ENCODE data around the gene POLL.
"Not testable (repeated sequence)": the region's sequence is repeated elsewhere in the genome, so short reads cannot be mapped to it uniquely, and the experiment has no call there.

The POLL gene

GRCh38 chr10:101587725-101588653, at the start of gene POLL, which contains the start of gene DPCD:
POLL (minus strand) TSS chr10:101588257; CDS start chr10:101587360, 897 bp downstream.
DPCD (plus strand) TSS chr10:101588321; CDS start chr10:101588337, 16 bp downstream.
- peak; percentile 88 for DNase-seq (ENCODE audit: low read depth)

- not testable (repeated sequence) for DNase-seq (ENCODE audit: low read depth)
Observed at GRCh38 chr10:101633510-101633909, 45.5 kb upstream of the POLL start.

DNA sequence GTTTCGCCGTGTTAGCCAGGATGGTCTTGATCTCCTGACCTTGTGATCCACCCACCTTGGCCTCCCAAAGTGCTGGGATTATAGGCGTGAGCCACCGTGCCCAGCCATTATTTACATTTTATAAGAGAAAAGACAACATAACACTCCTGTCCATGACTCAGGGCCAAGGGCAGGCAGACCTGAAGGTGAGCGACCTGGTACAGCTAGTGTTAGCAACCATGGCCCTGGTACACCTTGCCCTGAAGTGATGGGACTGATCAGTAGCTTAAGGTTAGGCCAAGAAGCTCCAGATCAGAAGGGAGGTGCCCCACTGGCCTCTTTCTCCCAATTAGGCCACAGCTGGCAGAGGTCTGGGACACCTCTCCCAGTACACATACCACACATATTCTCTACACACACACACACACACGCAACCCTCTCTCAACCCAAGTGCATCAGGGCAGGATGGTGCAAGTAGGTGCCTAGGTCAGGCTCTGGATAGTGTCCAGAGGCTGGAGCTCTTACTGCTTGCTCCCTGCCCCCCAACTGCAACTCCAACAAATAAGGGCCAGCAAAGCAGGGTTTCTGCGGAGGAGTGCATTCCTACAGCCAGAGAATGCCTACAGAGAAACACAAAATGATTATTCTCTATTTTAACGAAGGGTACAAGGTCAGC, 43.9 kb upstream of the POLL start:
- no peak for DNase-seq (ENCODE audit: low read depth)

GRCh38 chr10:101630633-101630920, 42.5 kb upstream of the POLL start:
- no peak for DNase-seq (ENCODE audit: low read depth)

DNA sequence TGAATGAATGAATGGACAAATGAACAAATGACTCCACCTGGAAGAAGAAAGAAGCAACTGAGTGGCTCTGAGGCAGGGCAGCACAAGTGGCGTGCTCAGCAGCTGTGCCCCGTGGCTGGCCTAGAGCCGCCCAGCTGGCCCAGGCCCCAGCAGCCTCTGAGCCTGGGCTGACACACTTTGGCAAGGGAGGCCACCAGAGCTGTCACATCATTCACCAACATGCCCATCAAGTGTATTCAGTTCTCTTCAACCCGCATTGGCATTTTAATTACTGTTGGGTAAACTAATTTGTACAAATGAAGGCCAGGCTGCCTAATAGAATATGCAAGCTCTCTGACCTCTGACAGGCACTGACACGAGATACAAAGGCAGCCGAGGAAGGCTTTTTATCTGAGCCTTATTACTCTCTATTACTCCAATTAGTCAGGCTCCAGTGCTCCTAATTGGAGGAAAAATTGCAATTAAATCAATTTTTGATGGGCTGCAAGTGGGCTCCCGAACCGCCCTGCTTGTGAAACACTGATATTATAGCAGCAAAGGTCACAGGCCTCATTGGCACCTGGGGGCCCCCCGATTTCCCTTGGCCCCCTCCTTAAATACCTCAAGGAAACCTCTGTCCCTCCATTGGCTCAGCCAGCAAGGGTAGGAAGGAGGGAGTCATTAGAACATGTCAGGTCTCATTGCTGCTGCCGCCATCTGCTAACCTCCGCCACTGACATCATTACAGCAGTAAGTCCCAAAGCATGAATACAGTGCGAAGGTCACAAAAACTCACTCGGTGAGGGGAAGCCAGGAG, 42.0 kb upstream of the POLL start:
- DNase-seq (ENCODE audit: low read depth), result no peak

DNA sequence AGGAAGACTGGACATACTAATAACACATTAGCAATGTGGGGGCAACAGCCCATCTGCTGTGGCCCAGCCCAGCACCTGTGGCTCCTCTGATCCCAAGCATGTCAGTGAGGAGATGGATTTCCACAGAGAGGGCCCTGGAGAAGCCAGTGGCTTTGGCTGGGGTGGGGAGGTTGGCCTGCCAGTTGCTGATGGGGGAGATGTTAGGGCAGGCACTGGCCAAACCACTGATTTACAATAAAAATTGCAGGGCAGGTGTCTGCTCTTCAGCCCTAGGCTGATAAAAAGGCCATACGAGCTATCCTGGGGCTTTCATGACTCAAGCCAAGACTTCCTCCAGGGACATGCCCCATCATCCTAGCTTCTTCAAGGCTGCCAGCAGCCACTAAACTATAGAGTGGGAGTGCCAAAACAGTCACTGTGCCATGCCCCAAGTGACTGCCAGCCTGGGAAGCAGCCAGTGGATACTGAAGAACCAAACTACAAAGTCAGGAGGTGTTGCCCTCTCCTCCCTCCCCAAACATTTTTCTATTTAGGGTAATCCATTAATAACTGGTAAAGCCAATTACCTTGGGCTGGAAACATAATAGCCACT, 37.9 kb upstream of the POLL start:
- no peak for DNase-seq (ENCODE audit: low read depth)

- DNase-seq (ENCODE audit: low read depth), result no peak
Observed at GRCh38 chr10:101624526-101625102, 36.6 kb upstream of the POLL start.

DNA sequence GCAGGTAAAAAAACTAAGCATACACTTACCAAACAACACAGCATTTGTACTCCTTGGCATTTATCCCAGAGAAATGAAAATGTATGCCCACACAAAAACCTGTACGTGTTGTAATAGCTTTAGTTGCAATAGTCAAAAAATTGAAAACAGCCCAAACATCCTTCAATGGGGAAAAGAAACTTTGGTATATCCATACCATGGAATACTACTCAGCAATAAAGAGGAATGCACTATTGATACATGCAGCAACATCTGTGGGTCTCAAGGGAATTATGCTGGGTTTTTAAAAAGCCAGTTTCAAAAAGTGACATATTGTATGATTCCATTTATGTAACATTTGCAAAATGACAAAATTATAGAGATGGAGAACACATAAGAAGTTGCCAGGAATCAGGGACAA, 35.5 kb upstream of the POLL start:
- DNase-seq (ENCODE audit: low read depth), result no peak

DNA sequence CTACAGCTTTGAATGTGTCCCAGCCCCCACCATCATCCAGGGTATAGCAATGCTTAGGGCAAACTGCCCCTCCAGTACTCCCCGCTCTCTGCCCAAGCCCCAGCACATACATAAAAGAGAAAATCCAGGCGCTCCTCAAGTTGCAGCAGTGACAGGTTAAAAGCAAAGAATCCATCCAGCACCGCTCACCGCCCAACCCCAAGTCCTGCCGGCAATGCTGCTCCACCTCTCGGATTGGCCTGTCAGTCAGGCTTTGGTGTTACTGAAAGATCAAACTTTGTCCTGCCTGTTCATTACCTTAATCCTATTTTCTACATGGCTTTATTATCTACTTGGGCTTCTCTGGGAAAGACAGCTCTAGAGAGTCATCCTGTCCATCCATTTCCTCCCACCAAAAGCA, 31.9 kb upstream of the POLL start:
- DNase-seq (ENCODE audit: low read depth), result no peak

GRCh38 chr10:101618871-101619270, 30.8 kb upstream of the POLL start:
- no peak for DNase-seq (ENCODE audit: low read depth)

DNA sequence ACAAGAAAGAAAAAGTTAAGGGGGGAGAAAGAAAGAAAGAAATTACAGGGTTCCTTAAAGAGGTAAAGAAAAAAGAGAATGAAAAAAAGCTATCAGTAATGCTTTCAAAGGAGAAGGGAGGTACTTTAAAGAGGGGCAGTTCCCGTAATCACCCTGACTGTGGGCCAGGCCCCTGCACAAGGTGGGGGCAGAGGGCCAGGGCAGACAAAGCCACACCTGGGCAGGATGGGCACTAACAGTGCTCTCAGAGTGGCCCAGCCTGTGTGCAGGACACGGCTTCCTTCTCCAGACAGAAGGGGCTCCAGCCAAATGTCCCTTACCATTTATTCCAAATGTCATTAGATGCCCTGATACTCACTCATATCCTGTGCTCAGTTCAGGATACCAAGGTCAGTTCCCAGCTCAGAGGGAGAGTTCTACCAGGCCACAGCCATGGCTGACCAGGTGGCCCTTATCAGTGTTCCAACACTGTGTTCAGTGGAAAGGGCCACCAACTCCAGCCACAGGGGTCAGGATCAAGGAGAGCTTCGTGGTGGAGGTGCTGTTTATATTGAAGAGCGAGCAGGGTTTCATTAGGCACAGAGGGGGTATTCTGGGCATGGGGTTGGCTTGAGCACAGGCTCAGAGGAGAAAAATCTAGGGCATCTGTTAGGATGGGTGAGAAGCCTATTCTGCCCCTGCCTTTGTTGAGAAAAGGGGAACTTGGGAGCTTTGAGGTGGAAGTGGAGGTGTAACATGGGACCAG, 29.9 kb upstream of the POLL start:
- DNase-seq (ENCODE audit: low read depth), result no peak

DNA sequence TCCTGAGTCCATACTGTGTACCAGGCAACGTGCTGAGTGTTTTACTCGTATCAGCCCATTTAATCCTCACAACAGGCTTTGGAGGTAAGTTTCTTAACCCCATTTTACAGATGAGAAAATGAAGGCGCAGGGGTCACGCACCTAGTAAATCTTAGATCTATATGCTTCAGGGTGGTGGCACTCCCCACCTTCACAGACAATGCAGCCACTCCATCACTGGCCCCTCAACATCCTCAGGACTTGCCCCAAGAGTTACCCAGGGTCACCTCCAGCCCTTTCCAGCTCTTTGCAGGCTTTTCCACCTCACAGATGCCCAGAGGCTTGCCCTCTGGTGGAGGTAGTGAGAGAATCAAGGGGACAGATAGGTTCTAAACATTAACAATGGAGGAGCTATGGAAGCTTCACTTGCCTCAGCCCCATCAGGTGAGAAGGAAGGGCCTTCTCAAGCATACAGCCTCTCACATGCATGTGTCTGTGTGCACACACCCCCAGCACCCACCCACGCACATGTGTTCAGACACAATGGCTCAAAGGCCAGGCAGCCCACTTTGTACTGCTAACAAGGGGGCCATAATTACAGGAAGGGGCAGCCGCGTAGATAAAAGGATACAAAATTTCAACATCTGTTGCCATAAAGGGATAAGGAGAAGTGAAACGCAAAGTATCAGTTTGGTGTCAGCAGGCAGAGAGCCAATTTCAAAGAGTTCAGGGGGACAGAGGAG, 29.2 kb upstream of the POLL start:
- DNase-seq (ENCODE audit: low read depth), result no peak

DNA sequence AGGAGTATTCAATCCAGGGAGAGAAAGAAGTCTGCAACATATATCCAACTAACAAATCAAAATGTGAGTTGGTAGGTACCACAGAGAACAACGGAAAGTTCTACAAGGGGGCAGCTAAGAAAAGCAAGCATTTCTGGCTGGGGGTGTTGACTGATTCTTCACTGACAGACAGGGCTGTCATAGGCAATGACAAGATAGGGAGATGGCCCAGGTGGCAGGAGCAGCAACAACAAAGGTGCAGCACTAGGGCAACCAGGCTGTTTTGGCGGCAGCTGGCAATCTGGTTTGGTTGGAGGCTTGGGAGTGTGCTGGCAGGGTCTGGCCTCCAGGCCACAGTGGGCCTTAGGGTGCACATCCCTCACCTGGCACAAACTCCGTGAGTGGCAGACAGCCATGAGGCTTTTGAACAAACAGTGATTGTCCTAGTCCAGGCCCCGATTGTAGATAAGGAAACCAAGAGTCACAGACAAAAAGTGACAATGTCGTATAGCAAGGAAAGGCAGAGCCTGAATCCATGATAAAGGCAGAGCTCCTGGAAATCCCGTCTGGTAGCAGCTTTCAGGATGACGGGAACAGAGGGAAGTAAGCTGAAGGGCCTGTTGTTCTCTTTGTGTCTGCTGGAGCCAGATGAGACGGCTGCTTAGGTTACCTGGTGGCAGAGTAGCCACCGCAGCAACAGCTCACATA, 28.5 kb upstream of the POLL start:
- no peak for DNase-seq (ENCODE audit: low read depth)

GRCh38 chr10:101615525-101616116, 27.6 kb upstream of the POLL start:
- no peak for DNase-seq (ENCODE audit: low read depth)

DNA sequence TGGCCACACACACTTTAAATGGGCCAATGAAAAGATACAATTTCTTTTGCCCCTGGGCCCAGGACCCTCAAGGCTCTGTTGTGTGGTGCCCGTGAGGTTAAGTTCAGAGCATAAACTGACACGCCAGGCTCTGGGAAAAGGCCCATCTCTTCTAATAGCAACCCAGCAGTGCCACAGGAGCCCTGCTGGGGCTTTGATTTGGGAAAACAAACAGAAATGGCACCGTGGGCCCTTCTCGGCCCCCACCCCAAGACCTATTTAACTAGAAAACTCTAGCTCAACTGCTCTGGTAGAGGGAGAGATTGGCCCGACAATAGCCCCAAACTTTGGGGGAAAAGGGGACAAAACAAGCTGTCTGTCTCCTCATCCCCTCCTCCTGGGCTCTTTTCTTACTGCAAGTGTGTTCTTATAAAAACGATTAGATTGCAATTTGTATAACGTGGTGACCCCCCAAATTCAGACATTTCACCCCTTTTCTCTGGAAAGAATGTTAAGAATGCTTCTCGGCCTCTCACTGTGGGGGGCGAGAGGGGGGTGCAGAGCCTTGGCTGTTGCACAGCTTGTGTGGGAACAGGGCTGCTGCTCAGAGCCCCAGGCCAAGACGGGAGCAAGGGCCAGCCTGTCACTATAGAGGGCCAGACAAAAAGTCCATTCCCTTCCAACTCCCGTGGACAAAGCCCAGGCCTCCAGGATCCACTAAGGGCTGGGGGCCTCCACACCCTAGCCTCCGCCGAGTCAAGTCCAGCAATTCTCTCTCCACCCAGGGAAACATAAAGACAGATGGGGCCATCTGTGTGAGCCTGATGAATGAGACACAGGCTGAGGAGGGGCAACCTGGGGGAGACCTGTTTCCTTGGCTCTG, 26.8 kb upstream of the POLL start:
- DNase-seq (ENCODE audit: low read depth), result no peak

DNA sequence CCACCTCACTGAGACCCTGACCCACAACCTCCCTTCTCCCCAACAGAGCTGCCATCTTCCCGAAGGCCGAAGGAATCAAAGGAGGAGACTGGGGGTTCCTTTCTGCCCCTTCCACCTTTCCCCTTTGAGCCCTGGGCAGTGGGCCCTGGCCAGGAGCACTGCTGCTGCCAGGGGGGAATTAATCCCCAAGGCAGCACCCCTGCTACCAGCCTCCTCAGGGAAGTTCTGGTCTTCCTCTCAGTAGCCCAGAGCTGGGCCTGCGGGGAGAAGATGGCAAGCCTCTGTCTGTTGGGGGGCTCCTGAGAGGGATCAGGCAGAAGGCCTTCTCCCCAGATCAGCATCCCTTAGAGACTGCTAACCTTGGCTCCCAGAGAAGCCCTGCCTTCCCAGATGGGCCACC, 25.6 kb upstream of the POLL start:
- no peak for DNase-seq (ENCODE audit: low read depth)

DNA sequence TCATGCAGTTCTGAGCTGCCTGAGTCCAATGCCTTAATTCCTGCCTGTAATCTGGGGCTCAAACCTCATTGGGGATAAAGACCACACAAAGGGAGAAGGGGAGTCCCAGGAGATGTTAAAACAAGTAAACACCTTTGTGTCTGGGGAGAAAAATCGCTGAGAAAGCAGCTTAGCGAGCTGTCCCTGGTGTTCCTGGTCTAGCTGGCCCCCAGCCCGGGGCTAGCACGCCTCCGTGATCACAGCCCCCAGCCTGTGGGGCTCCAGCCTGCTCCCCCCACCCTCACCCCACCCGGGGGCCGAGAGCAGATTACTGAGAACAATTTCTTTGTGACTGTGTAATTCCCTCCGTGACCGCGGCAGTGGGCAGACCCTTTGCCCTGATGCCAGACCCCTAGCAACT, 24.8 kb upstream of the POLL start:
- DNase-seq (ENCODE audit: low read depth), result no peak

DNA sequence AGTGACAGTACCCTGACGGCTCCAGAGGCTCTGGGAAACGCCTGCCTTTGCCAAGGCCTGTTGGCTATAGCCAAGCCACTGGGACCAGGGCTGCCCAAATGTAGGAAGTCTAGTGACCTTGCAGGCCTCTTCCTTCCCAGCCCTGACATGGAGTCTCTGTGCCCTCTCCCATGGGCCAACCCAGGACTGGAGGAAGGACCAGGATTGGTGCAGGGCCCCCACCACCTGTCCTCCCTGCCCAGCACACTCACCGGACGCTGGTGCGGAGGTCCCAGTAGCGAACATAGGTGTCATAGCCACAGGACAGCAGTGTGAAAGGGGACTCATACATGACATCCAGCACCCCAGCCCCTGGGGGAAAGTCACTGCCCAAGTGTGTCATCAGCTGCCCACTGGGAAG, 24.0 kb upstream of the POLL start:
- no peak for DNase-seq (ENCODE audit: low read depth)

Measured in stimulated activated CD8-positive, alpha-beta memory T cell treated with anti-CD3 and anti-CD28 coated beads, Interleukin-12 subunit alpha, Interleukin-12 subunit beta, amount 100 ng/mL, for 1 hour (primary cell).